Lower leg skin (tissue), 3 donors: Measurements from ENCODE around the gene OXSR1.

ENCODE experiments used
- POLR2A ChIP-seq, 2 donors: fragments of 450-650 bp; IDR thresholded peaks; one replicate each; pipeline ENCODE4 v1.6.1; 2016 to 2017; ENCODE audit warnings: antibody characterized with exemption in 2 of 2, mild to moderate bottlenecking in 1 of 2, moderate library complexity in 1 of 2
- TF ChIP-seq, protein P1 (sequence below), 3 donors: fragments of 450-650 bp; IDR thresholded peaks; one replicate each; pipeline ENCODE4 v1.5.1; 2016; ENCODE audit warnings: antibody characterized with exemption in 3 of 3, mild to moderate bottlenecking in 3 of 3, moderate library complexity in 2 of 3

DNA sequence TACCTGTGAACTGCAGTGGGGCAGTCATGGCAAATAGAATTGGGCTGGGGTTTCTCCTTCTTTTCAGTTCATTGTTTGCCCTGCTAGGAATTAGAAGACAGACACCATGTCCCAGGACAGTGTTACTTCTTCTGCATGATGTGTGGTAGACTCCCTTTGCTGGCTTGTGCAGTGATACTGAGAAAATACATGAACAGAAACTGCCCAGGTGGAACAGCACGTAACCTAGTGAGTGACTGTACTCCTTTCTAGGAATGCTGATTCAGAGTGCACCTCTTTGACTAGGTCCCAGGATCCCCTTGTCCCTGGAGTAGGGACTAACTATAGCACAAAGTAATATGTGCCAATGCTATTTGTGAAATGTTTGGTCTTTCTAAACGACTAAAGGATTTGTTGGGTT is 89.5 kb downstream of the OXSR1 start:
- TF ChIP-seq, protein P1, sequence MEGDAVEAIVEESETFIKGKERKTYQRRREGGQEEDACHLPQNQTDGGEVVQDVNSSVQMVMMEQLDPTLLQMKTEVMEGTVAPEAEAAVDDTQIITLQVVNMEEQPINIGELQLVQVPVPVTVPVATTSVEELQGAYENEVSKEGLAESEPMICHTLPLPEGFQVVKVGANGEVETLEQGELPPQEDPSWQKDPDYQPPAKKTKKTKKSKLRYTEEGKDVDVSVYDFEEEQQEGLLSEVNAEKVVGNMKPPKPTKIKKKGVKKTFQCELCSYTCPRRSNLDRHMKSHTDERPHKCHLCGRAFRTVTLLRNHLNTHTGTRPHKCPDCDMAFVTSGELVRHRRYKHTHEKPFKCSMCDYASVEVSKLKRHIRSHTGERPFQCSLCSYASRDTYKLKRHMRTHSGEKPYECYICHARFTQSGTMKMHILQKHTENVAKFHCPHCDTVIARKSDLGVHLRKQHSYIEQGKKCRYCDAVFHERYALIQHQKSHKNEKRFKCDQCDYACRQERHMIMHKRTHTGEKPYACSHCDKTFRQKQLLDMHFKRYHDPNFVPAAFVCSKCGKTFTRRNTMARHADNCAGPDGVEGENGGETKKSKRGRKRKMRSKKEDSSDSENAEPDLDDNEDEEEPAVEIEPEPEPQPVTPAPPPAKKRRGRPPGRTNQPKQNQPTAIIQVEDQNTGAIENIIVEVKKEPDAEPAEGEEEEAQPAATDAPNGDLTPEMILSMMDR (IDR thresholded peaks at IDR 0.05) = no peak
- no peak for TF ChIP-seq POLR2A (IDR thresholded peaks at IDR 0.05)
